Measurements from ENCODE around the gene HERC2. TPM values are rescaled to one million over a fixed set of nuclear protein-coding genes. Genes with fewer than 3 reads are reported as not detected.
"Not testable (repeated sequence)": the region's sequence is repeated elsewhere in the genome, so short reads cannot be mapped to it uniquely, and the experiment has no call there.

The HERC2 gene
- total RNA-seq, 2 donors from 2014 or later, result 18.8 to 40.8 TPM

DNA sequence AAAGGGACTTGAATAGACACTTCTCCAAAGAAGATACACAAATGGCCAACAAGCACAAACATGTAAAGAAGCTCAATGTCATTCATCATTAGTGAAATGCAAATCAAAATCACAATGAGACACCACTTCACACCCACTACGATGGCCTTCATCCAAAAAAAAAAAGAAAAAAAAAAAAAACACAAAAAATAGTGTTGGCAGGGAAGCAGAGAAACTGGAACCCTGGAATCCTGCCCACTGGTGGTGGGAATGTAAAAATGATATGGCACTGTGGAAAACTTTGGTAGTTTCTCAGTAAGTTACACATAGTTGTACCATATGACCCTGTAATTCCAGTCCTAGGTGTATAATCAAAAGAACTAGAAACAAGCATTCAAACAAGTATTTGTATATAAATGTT, 94.7 kb downstream of the HERC2 start:
- not testable (repeated sequence) for H3K9me3 Mint-ChIP-seq; H3K27me3 Mint-ChIP-seq; ATAC-seq (replicated peaks); H3K4me1 Mint-ChIP-seq; H3K4me3 Mint-ChIP-seq; H3K27ac Mint-ChIP-seq
- peaks cover 68% of the 10 kb centered on the region for H3K36me3 Mint-ChIP-seq (ENCODE audit: low read depth)

DNA sequence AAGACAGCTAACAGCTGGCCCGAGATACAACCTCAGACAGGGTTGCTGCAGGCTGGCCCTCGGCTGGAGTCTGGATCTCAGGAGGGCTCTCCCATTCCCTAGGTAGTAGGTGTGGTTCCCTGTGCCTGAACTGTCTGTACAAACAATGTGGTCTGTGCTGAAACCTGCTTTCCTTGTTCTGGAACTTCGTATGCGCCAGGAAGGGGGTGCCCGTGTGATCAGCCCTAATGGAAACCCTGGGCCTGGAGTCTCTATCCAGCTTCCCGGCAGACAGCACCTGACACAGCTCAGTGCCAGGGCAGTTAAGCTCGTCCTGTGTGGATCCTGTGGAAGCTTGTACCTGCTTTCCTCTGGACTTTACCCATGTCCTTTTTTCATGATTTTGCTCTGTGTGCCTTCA, 99.4 kb downstream of the HERC2 start:
- not testable (repeated sequence) for H3K27ac Mint-ChIP-seq; ATAC-seq (replicated peaks); H3K4me1 Mint-ChIP-seq; H3K4me3 Mint-ChIP-seq; H3K9me3 Mint-ChIP-seq; H3K27me3 Mint-ChIP-seq
- peaks cover 68% of the 10 kb centered on the region for H3K36me3 Mint-ChIP-seq (ENCODE audit: low read depth)

DNA sequence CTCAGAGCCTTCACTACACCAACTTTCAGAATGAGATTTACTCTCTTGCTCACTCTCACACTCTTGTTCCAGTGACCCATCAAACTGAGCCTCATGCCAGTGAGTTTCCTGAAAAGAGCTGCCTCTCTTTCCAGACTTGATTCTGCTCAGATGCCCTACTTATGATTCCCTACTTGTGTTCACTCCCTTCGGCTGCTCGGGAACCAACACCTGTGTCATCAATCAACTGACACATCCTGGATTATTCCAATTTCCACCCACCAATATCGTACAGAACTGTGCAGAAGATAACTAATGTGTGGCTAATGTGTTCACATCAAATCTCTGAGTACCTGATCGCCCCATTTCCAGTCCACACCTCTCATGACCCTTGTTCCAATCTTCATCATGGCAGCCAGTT, 100.3 kb downstream of the HERC2 start:
- not testable (repeated sequence) for H3K4me1 Mint-ChIP-seq; H3K27me3 Mint-ChIP-seq; H3K9me3 Mint-ChIP-seq; ATAC-seq (replicated peaks); H3K4me3 Mint-ChIP-seq; H3K27ac Mint-ChIP-seq
- peaks cover 59% of the 10 kb centered on the region for H3K36me3 Mint-ChIP-seq (ENCODE audit: low read depth)

DNA sequence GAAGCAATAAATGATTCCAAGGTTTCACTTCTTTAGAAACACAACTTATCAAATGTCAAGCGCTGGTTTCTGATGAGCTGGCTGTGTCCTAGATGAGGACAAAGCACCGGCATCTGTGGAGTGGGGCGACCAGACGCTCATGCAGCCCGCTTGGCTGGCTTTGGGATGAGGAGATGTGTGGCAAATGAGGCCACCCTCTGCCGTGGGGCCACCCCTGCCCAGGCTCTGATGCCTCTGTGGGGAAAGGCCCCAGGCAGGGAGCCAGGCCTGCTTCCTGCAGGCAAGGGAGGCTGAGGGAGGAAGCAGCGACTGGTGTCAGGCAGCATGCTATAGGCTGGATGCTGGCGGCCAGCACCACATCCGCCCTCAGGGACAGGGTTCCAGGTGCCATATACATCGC, 102.9 kb downstream of the HERC2 start:
- no peak for ATAC-seq (replicated peaks)
- Mint-ChIP-seq H3K4me1 (no peaks in the 10 kb centered on the region), H3K27ac (no peak overlapping the region), H3K4me3 (no peak overlapping the region), H3K27me3 (no peaks in the 10 kb centered on the region), H3K36me3 (ENCODE audit: low read depth) (peaks cover 45% of the 10 kb centered on the region), H3K9me3 (no peaks in the 10 kb centered on the region)

DNA sequence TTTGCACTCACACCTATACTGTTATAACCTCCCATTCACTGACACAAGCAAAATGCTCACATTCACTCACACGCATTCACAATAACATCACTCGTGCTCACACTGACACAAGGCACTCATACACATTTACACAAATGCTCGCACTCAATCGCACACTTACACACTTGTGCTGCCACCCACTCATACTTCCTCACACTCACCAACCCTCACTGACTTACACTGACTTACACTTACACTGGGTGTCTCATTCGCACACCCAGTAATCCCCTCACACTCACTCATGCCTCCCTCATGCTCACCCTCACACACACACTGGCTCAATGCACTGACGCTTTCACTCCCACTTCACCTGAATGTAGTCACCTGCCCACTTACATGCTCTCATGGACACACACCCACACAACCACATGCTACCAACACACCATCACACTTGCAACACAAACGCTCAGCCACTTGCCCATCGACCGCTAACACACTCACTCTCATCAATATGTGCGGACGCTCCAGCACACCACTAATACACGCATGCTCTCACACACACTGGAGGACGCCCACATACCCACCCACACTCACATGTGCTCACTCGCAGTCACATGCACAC, 104.9 kb downstream of the HERC2 start:
- H3K4me1 Mint-ChIP-seq; ATAC-seq (replicated peaks); H3K4me3 Mint-ChIP-seq; H3K27ac Mint-ChIP-seq; H3K27me3 Mint-ChIP-seq; H3K9me3 Mint-ChIP-seq: not testable (repeated sequence)
- H3K36me3 Mint-ChIP-seq (ENCODE audit: low read depth), result peaks cover 52% of the 10 kb centered on the region

DNA sequence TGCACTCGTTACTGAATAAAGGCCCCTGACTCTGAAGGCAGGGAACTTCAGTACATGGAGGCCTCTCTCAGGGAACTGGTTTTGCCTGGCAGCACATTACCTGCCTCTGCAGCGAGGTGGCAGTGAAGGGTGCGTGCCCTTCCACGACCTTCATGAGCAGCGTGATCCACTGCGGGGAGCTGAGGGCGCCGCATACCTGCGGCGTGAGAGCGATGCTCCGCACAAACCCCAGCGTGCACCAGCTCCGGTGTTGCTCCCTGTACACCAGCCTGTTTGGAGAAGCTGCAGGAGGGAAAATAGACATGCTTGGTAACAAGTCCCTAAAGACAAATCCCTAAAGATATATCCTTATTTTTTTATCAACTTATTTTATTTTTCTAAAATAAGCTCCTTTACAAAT, 106.5 kb downstream of the HERC2 start:
- not testable (repeated sequence) for H3K4me3 Mint-ChIP-seq; ATAC-seq (replicated peaks); H3K9me3 Mint-ChIP-seq; H3K27ac Mint-ChIP-seq; H3K27me3 Mint-ChIP-seq; H3K4me1 Mint-ChIP-seq
- peaks cover 51% of the 10 kb centered on the region for H3K36me3 Mint-ChIP-seq (ENCODE audit: low read depth)

DNA sequence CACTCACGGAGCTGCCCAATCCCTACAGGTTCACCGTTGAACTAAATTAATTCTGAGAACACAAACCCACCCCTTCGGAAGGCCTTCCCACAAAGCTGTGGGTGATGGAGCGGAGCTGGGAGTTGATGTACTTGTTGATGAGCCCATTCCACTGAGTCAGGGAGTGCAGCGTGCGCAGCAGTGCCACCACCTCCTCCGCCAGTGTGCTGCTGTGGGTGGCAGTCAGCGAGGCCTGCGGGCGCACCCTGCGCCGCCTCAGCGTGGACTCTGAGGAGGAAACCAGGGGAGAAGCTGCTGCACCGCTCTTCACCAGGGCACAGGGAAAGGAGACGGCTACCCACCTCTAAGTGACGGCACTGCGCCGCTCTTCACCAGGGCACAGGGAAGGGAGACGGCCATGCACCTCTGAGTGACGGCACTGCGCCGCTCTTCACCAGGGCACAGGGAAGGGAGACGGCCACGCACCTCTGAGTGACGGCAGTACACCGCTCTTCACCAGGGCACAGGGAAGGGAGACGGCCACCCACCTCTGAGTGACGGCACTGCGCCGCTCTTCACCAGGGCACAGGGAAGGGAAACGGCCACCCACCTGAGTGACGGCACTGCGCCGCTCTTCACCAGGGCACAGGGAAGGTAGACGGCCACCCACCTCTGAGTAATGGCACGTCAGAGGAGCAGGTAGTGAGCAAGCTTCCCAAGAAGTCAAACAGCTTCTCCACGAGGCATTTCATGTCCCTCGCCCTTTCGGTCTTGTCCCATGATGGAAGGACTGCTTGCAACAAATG, 107.8 kb downstream of the HERC2 start:
- peaks cover 39% of the 10 kb centered on the region for H3K36me3 Mint-ChIP-seq (ENCODE audit: low read depth)
- H3K27ac Mint-ChIP-seq; H3K4me3 Mint-ChIP-seq; ATAC-seq (replicated peaks); H3K9me3 Mint-ChIP-seq; H3K27me3 Mint-ChIP-seq; H3K4me1 Mint-ChIP-seq: not testable (repeated sequence)

DNA sequence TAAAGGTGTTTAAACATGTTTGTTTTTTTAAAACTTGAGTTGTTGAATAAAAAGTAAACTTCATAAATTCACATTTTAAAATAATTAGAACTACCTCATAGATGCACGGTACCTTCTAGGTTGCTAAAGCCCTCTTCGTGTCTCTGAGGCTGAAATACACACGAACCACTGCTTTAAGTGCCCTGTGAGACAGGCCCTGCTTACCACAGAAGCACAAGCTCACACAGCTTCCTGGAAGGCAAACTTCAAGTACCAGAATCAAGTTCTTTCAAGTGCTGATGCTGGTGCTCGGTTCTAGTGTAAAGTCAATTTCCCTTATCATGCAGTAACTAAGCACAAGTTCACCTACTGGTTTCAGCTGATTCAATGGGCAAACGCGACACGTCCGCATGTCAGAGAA, 108.6 kb downstream of the HERC2 start:
- not testable (repeated sequence) for H3K4me1 Mint-ChIP-seq; H3K4me3 Mint-ChIP-seq; H3K9me3 Mint-ChIP-seq; H3K27me3 Mint-ChIP-seq; ATAC-seq (replicated peaks); H3K27ac Mint-ChIP-seq
- H3K36me3 Mint-ChIP-seq (ENCODE audit: low read depth), result peaks cover 31% of the 10 kb centered on the region

DNA sequence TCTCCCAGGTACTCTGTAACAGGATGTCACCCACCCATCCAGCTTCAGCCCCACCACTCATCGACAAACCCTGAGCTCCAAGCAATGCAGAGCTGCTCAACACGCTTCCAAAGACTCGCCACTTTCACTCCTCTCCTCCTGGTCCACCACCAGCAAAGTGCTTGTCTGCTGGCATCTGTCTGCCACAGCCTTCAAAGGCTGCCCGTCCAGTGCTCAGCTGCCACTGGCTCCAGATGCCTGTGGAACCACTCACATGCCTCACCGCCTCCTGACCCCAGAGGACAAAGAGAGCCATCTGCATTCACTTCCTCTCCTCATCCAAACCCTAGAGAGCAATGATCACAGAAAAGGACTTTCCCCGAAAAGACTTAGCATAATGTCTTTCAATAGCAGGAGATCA, 113.4 kb downstream of the HERC2 start:
- no peaks in the 10 kb centered on the region for H3K4me1 Mint-ChIP-seq
- H3K9me3 Mint-ChIP-seq, result no peaks in the 10 kb centered on the region
- no peak overlapping the region for H3K4me3 Mint-ChIP-seq
- no peak for ATAC-seq (replicated peaks)
- H3K27ac Mint-ChIP-seq, result no peak overlapping the region
- H3K36me3 Mint-ChIP-seq (ENCODE audit: low read depth), result peaks cover 24% of the 10 kb centered on the region
- H3K27me3 Mint-ChIP-seq, result no peaks in the 10 kb centered on the region

DNA sequence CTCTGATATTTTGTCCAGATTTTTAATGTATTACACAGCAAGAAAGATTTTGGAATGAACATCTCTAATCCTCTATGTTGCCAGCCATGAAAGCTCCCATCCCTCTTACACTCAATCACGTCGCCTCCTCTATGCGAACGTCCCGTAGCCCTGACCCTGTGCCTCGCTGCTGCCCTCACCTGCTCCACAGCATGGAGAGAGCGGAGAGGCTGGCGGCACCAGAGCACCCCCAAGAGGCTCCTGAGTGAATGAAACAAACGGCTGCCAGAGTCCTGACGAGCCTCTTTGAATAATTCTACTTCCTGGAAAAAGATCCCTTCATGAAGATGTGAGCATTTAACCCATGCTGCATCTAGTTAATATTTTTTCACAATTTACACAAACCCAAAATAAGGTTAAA, 116.3 kb downstream of the HERC2 start:
- H3K9me3 Mint-ChIP-seq, result not testable (repeated sequence)

DNA sequence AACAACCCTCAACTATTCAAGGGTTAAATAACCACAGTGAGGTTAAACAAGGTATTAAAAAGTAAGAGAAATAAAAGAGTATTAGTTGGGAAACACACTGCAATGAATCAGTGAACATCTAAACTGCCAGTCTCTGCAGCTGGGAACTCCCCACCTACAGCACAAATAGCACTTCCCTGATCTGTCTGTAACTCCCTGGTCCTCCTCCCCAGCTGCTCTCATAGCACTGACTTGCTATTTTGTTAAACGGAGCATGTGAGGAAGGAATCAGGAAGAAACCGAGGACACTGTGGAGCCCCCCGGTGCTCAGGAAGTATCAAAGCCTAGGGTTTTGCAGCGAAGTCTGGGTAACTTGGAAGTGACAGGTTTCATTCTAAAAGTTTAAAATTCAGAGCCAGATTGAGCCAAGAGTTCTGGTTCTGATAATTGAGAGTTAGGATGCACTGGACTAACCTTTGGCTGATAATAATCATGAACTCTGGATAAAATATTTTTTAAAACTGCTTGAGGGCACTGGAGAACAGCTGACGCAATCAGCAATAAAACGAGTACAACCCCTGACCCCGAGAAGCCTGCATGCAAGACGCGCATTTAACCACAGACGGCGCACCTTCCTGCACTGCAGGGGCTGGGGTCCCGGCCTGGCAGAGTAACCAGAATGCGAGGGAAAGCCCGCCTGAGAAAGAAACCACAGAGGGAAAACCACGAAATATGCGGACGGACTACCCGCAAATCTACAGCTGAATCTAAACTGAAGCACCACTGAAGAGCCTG, 118.7 kb downstream of the HERC2 start:
- H3K27me3 Mint-ChIP-seq; H3K9me3 Mint-ChIP-seq; H3K4me3 Mint-ChIP-seq; H3K4me1 Mint-ChIP-seq; ATAC-seq (replicated peaks); H3K27ac Mint-ChIP-seq: not testable (repeated sequence)
- peaks cover 50% of the 10 kb centered on the region for H3K36me3 Mint-ChIP-seq (ENCODE audit: low read depth)

More for the DNA sequence above, 116.3 kb downstream of the HERC2 start:
- not testable (repeated sequence) for H3K27ac Mint-ChIP-seq, H3K27me3 Mint-ChIP-seq, H3K4me1 Mint-ChIP-seq, H3K4me3 Mint-ChIP-seq
- peak; percentile 21 for ATAC-seq (replicated peaks)
- peaks cover 29% of the 10 kb centered on the region for H3K36me3 Mint-ChIP-seq (ENCODE audit: low read depth)

DNA sequence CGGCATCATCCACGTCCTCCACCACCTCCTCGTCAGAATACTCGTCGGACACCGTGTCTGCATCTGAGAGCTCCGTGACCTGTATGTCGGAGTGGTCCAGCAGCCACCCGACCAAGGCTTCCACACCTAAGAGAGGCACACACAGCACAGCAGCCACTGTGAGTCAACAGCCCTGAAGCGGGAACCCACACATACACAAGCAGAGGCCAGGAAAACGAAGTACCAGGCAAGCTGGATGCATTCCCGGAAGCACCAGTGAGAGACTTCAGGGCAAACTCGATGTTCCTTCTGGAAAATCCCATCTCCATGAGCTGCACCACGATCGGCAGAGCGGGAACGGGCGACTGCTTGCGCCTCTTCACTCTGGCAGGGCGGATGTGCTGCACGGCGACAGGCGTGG, 119.9 kb downstream of the HERC2 start:
- H3K4me1 Mint-ChIP-seq; H3K4me3 Mint-ChIP-seq; ATAC-seq (replicated peaks); H3K27me3 Mint-ChIP-seq; H3K27ac Mint-ChIP-seq; H3K9me3 Mint-ChIP-seq: not testable (repeated sequence)
- H3K36me3 Mint-ChIP-seq (ENCODE audit: low read depth), result peaks cover 59% of the 10 kb centered on the region

DNA sequence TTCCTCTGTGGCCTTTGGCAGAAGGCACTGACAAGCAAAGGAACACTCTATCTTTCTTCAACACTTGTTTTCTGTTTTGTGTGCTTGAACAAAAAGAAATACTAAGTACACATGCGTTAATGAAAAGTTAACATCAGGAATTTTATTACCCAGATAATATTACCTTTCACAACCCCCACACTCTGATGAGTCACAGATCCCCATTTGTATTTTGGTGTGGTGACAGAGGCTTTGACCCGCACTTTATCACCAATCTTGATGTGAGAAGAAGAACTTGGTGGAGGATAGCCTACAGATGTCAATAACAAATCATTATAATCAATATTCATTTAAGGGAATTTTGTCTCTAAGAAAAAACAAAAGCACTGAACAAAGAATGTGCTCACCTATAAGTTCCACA, 123.8 kb downstream of the HERC2 start:
- not testable (repeated sequence) for H3K9me3 Mint-ChIP-seq; H3K27me3 Mint-ChIP-seq; H3K27ac Mint-ChIP-seq; H3K4me3 Mint-ChIP-seq; H3K4me1 Mint-ChIP-seq; ATAC-seq (replicated peaks)
- peaks cover 68% of the 10 kb centered on the region for H3K36me3 Mint-ChIP-seq (ENCODE audit: low read depth)

DNA sequence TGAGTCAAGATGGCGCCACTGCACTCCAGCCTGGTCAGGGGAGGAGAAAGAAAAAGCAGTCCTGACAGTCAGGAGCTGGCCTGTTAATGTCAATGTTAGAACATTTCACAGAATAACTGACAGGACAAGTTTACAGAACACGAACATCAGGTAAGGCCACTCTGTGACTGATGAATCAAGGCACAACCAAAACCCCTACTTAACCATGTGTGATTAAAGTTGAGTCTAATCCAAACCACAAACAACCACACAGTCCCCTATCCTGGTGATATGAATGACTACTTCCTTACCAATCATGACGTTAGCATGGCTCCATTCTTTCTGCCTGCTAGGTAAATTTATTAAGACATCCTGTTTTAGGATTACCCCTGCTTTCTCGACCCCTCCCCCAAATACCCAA, 124.3 kb downstream of the HERC2 start:
- not testable (repeated sequence) for H3K4me3 Mint-ChIP-seq, H3K9me3 Mint-ChIP-seq, H3K27ac Mint-ChIP-seq, H3K4me1 Mint-ChIP-seq, H3K27me3 Mint-ChIP-seq
- H3K36me3 Mint-ChIP-seq (ENCODE audit: low read depth), result peaks cover 73% of the 10 kb centered on the region
- ATAC-seq (replicated peaks), result peak; percentile 86

DNA sequence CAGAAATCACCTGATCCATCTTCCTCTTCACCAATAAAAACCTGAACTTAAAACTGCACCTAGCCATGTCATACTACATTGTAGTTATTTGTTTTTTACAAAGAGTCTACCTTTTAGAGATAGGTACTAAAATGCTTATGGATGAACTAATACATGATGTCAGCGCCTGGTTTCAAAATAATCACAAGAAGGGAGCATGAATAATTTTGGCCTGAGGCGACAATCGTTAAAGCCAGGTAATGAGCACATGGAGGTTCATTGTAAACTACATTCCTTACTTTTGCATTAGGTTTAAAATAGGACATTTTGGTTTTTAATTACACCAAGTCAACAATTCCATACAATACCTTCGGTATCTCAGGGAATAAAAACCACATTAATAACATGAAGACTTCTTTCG, 125.4 kb downstream of the HERC2 start:
- H3K27ac Mint-ChIP-seq; H3K4me1 Mint-ChIP-seq; H3K9me3 Mint-ChIP-seq; H3K4me3 Mint-ChIP-seq; ATAC-seq (replicated peaks); H3K27me3 Mint-ChIP-seq: not testable (repeated sequence)
- H3K36me3 Mint-ChIP-seq (ENCODE audit: low read depth), result peaks cover 78% of the 10 kb centered on the region
